Muscle of leg (tissue), 11 donors: ENCODE data around the gene FBXL17. TPM values are rescaled to one million over a fixed set of nuclear protein-coding genes. Genes with fewer than 3 reads are reported as not detected.
"Not testable (repeated sequence)": the region's sequence is repeated elsewhere in the genome, so short reads cannot be mapped to it uniquely, and the experiment has no call there.

ENCODE experiments used
- DNase-seq: peaks from one replicate; pipeline ENCODE4 v3.0.0; 2013
- H3K27ac ChIP-seq: one replicate; pipeline ENCODE4 v1.5.1; 2013; ENCODE audit warnings: mild to moderate bottlenecking, low read length, control low read depth
- H3K27me3 ChIP-seq: one replicate; pipeline ENCODE4 v1.6.1; 2013; ENCODE audit warnings: low read length; ENCODE audit not compliant: control insufficient read depth, insufficient read depth
- H3K36me3 ChIP-seq: one replicate; pipeline ENCODE4 v1.6.1; 2013; ENCODE audit warnings: low read length; ENCODE audit not compliant: control insufficient read depth, insufficient read depth
- H3K4me1 ChIP-seq: one replicate; pipeline ENCODE4 v1.6.1; 2013; ENCODE audit warnings: low read length; ENCODE audit not compliant: control insufficient read depth, insufficient read depth
- H3K4me3 ChIP-seq: one replicate; pipeline ENCODE4 v1.5.1; 2013; ENCODE audit warnings: low read length, control low read depth
- H3K9me3 ChIP-seq: replicated peaks from 2 replicates; pipeline ENCODE4 v1.6.1; 2013; ENCODE audit warnings: low read depth, low read length; ENCODE audit not compliant: control insufficient read depth
- WGBS: methylation state at CpG from one replicate; pipeline ENCODE4 v1.1.5; 2013; ENCODE audit warnings: missing lambda C conversion rate; ENCODE audit not compliant: insufficient coverage; 5-methylcytosine and 5-hydroxymethylcytosine counted together
- polyA plus RNA-seq, 8 donors: library from polyadenylated mRNA; unstranded; fragments of 120-200 nt; gene quantifications; one replicate each; pipeline versions ENCODE4 v1.2.1 to v1.2.3, GENCODE V29; 2013; ENCODE audit warnings: inconsistent platforms in 1 of 8, low replicate concordance in 1 of 8; ENCODE audit not compliant: insufficient read length in 8 of 8, insufficient read depth in 1 of 8
- total RNA-seq: library from RNA; stranded (reverse); fragments of 120-200 nt; gene quantifications from one replicate; pipeline ENCODE4 v1.2.4, GENCODE V29; 2013

FBXL17 gene
- total and polyA plus RNA-seq, 9 donors = 14.6 to 23.7 (median 19.4) TPM

GRCh38 chr5:108405201-108405600 is 23.3 kb upstream of the FBXL17 start:
- not testable (repeated sequence) for H3K4me1 ChIP-seq, H3K27ac ChIP-seq, H3K36me3 ChIP-seq, DNase-seq, H3K27me3 ChIP-seq, H3K9me3 ChIP-seq, H3K4me3 ChIP-seq
- WGBS = 86% methylated on average over 2 of the region's 3 CpGs

GRCh38 chr5:108398964-108399363 is 17.1 kb upstream of the FBXL17 start:
- Histone ChIP-seq H3K4me3 (no peak overlapping the region), H3K27ac (no peak overlapping the region), H3K9me3 (no peaks in the 10 kb centered on the region), H3K4me1 (no peaks in the 10 kb centered on the region), H3K36me3 (no peaks in the 10 kb centered on the region), H3K27me3 (peaks cover under 1% of the 10 kb centered on the region)
- DNase-seq = no peak
- 81% methylated on average over 3 of the region's 6 CpGs for WGBS

- H3K4me1 ChIP-seq, H3K36me3 ChIP-seq, H3K4me3 ChIP-seq, H3K27ac ChIP-seq, H3K9me3 ChIP-seq, H3K27me3 ChIP-seq, DNase-seq: not testable (repeated sequence)
- WGBS = no CpG with 5 or more reads among the region's 5 CpGs
Measured at GRCh38 chr5:108396837-108397236, 14.9 kb upstream of the FBXL17 start.

GRCh38 chr5:108387758-108388157 is 5.9 kb upstream of the FBXL17 start:
- Histone ChIP-seq H3K27ac (no peak overlapping the region), H3K4me1 (peaks cover 4% of the 10 kb centered on the region), H3K4me3 (no peak overlapping the region), H3K27me3 (no peaks in the 10 kb centered on the region), H3K9me3 (no peaks in the 10 kb centered on the region), H3K36me3 (no peaks in the 10 kb centered on the region)
- no CpG with 5 or more reads among the region's 3 CpGs for WGBS
- no peak for DNase-seq

DNA sequence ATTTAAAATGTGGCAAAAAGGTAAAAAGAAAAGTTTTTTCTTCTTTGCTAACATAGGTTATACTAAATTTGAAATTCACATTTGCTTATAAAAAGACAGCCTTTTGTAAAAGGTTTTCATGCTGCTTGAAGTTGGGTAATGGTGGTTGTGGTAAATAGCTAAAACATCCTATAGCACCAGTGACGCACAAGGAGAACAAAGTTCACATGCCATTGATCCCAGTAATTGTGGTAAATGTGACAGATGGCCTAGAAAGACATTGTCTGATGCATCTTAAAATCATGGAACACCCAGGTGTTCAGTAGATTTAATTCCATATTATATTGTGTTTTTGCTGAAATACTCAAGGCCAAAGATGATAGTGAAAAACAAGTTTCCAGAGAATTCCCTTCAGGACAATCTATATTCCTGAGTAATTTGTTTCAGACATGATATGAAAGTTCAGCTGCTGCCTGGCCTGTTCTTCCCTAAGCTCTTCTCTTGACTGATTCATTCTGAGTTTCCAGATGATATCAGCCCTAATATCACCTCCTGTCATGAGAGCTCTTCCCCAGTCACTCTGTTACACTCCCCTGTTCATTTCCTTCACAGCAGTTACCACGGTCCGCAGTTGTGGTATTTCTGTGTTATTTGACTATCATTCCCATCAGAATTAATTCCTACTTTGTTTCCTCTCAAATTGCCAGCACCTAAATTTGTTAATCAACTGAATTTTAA is 4.6 kb upstream of the FBXL17 start:
- no CpG with 5 or more reads among the region's 3 CpGs for WGBS
- no peak overlapping the region for H3K4me3 ChIP-seq
- no peak overlapping the region for H3K27ac ChIP-seq
- peaks cover 6% of the 10 kb centered on the region for H3K4me1 ChIP-seq
- no peak for DNase-seq
- H3K27me3 ChIP-seq = no peaks in the 10 kb centered on the region
- H3K9me3 ChIP-seq = no peaks in the 10 kb centered on the region
- H3K36me3 ChIP-seq = no peaks in the 10 kb centered on the region

DNA sequence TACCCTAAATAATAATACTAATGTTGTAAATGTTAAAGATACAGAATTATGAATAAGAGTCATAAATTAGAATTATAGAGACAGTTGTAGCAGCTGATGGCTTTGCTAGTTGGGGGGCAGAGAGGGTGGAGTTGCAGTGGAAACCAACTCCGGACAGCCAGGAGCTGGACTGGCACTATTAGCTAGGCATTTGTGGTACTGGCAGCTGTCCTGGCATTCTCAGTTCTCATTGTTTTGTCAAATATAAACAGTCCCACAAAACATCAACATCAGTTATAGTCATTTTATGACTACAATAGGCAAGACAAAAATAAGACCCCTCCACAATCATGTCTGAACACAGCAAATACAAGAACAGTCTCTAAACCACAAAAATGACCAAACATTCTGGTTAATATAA is 2.8 kb upstream of the FBXL17 start:
- no peak overlapping the region for H3K4me3 ChIP-seq
- peaks cover 9% of the 10 kb centered on the region for H3K4me1 ChIP-seq
- no peaks in the 10 kb centered on the region for H3K27me3 ChIP-seq
- no CpG with 5 or more reads among the region's 1 CpG for whole genome bisulfite sequencing
- no peak overlapping the region for H3K27ac ChIP-seq
- no peaks in the 10 kb centered on the region for H3K9me3 ChIP-seq
- H3K36me3 ChIP-seq = no peaks in the 10 kb centered on the region
- no peak for DNase-seq

GRCh38 chr5:108382784-108383330 is 959 bp upstream of the FBXL17 start:
- Histone ChIP-seq H3K36me3 (no peaks in the 10 kb centered on the region), H3K4me3 (peak overlapping the region; percentile 90), H3K27ac (peak overlapping the region; percentile 99), H3K27me3 (no peaks in the 10 kb centered on the region), H3K4me1 (peaks cover 9% of the 10 kb centered on the region), H3K9me3 (no peaks in the 10 kb centered on the region)
- WGBS = 26% methylated on average over 9 of the region's 9 CpGs
- no peak for DNase-seq

DNA sequence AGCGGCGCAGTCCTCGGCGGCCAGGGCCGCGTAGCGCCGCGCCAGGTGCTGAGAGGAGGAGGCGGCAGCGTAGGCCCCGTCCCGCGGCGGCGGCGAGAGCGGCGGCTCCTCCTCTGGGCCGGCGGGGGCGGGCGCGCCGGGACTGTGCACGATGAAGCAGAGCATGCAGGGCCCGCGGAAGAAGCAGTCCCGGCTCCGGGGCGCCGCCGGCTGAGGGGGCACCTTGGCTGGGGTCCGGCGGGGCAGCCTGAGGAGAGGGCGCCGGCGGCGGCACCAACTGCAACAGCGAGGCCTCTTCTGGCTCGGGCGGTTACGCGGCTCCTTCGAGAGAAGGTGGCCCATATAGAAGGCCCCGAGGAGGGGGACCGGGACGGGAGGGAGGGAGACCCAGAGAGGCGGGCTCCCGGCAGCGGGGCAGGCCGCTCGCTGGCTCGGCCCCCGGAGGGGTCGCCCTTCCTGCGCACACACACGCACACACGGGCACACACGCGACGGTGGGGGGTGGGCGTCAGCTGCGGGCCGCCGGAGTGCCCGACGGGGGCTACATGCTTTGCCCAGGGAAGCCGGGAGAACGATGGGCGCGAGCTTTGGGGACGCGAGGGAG is 446 bp downstream of the FBXL17 start:
- peak; percentile 89 for DNase-seq
- no peaks in the 10 kb centered on the region for H3K27me3 ChIP-seq
- peaks cover 9% of the 10 kb centered on the region for H3K4me1 ChIP-seq
- no peaks in the 10 kb centered on the region for H3K36me3 ChIP-seq
- H3K9me3 ChIP-seq = peaks cover 6% of the 10 kb centered on the region
- H3K4me3 ChIP-seq = peak overlapping the region; percentile 90
- peak overlapping the region; percentile 99 for H3K27ac ChIP-seq
- WGBS = 1% methylated on average over 60 of the region's 74 CpGs

GRCh38 chr5:108380531-108381349 is 1.2 kb downstream of the FBXL17 start:
- H3K36me3 ChIP-seq = no peaks in the 10 kb centered on the region
- no peaks in the 10 kb centered on the region for H3K27me3 ChIP-seq
- H3K9me3 ChIP-seq = peaks cover 6% of the 10 kb centered on the region
- DNase-seq = peak; percentile 83
- H3K4me1 ChIP-seq = peaks cover 9% of the 10 kb centered on the region
- under 1% methylated on average over 63 of the region's 85 CpGs for WGBS
- peak overlapping the region; percentile 99 for H3K27ac ChIP-seq
- H3K4me3 ChIP-seq = peak overlapping the region; percentile 90
